Measurements from ENCODE around the gene DNAH6. TPM values are rescaled to one million over a fixed set of nuclear protein-coding genes. Genes with fewer than 3 reads are reported as not detected.
"Not testable (repeated sequence)": the region's sequence is repeated elsewhere in the genome, so short reads cannot be mapped to it uniquely, and the experiment has no call there.

DNAH6 gene
- polyA plus RNA-seq, 3 donors from 2014 or later = 0.07 TPM; not detected in 2

- H3K4me1 Mint-ChIP-seq = no peaks in the 10 kb centered on the region
- H3K9me3 Mint-ChIP-seq = no peaks in the 10 kb centered on the region
- H3K27ac Mint-ChIP-seq = no peak overlapping the region
- no peak overlapping the region for H3K4me3 Mint-ChIP-seq
- H3K36me3 Mint-ChIP-seq = no peaks in the 10 kb centered on the region
- peaks cover 2 to 5% (median 4%) of the 10 kb centered on the region in 3 donors for H3K27me3 Mint-ChIP-seq (ENCODE audit: low read depth in 3 of 3)
- no peak for DNase-seq
These were observed 16.0 kb downstream of the DNAH6 start for GRCh38 chr2:84532291-84532690.

GRCh38 chr2:84534225-84534624 lies 17.9 kb downstream of the DNAH6 start:
- H3K27ac Mint-ChIP-seq = no peak overlapping the region
- H3K27me3 Mint-ChIP-seq (ENCODE audit: low read depth in 3 of 3) = peaks cover 0 to 5% (median 0%) of the 10 kb centered on the region in 3 donors
- no peaks in the 10 kb centered on the region for H3K9me3 Mint-ChIP-seq
- DNase-seq = no peak
- no peak overlapping the region for H3K4me3 Mint-ChIP-seq
- no peaks in the 10 kb centered on the region for H3K36me3 Mint-ChIP-seq
- no peaks in the 10 kb centered on the region for H3K4me1 Mint-ChIP-seq

GRCh38 chr2:84537251-84537650 lies 21.0 kb downstream of the DNAH6 start:
- no peak for DNase-seq
- Mint-ChIP-seq H3K36me3 (peaks cover 0 to 4% (median 0%) of the 10 kb centered on the region in 3 donors), H3K4me1 (no peaks in the 10 kb centered on the region), H3K27ac (no peak overlapping the region), H3K4me3 (no peak overlapping the region), H3K9me3 (no peaks in the 10 kb centered on the region), H3K27me3 (ENCODE audit: low read depth in 3 of 3) (peaks cover 0 to 3% (median 1%) of the 10 kb centered on the region in 3 donors)

- H3K4me1 Mint-ChIP-seq = no peaks in the 10 kb centered on the region
- H3K27me3 Mint-ChIP-seq (ENCODE audit: low read depth in 3 of 3) = peaks cover 0 to 3% (median 1%) of the 10 kb centered on the region in 3 donors
- H3K9me3 Mint-ChIP-seq = no peaks in the 10 kb centered on the region
- no peak for DNase-seq
- no peak overlapping the region for H3K27ac Mint-ChIP-seq
- H3K4me3 Mint-ChIP-seq = no peak overlapping the region
- H3K36me3 Mint-ChIP-seq = peaks cover 0 to 4% (median 0%) of the 10 kb centered on the region in 3 donors
These were observed 23.4 kb downstream of the DNAH6 start for GRCh38 chr2:84539729-84540128.

- Mint-ChIP-seq H3K36me3 (peaks cover 0 to 4% (median 0%) of the 10 kb centered on the region in 3 donors), H3K27me3 (ENCODE audit: low read depth in 3 of 3) (peaks cover 1 to 4% (median 3%) of the 10 kb centered on the region in 3 donors), H3K27ac (no peak overlapping the region), H3K4me3 (no peak overlapping the region), H3K4me1 (no peaks in the 10 kb centered on the region), H3K9me3 (peaks cover 0 to 2% (median 0%) of the 10 kb centered on the region in 6 donors)
- DNase-seq = no peak
These were observed 28.7 kb downstream of the DNAH6 start for GRCh38 chr2:84545005-84545404.

GRCh38 chr2:84546551-84546950 lies 30.3 kb downstream of the DNAH6 start:
- Mint-ChIP-seq H3K27me3 (ENCODE audit: low read depth in 3 of 3) (peaks cover 0 to 3% (median 1%) of the 10 kb centered on the region in 3 donors), H3K4me3 (no peak overlapping the region), H3K27ac (no peak overlapping the region), H3K36me3 (peaks cover 0 to 4% (median 0%) of the 10 kb centered on the region in 3 donors), H3K9me3 (peaks cover 0 to 2% (median 0%) of the 10 kb centered on the region in 6 donors), H3K4me1 (no peaks in the 10 kb centered on the region)
- no peak for DNase-seq

GRCh38 chr2:84548303-84548702 lies 32.0 kb downstream of the DNAH6 start:
- no peak for DNase-seq
- H3K9me3 Mint-ChIP-seq = peaks cover 0 to 2% (median 0%) of the 10 kb centered on the region in 6 donors
- no peak overlapping the region for H3K27ac Mint-ChIP-seq
- no peaks in the 10 kb centered on the region for H3K4me1 Mint-ChIP-seq
- no peaks in the 10 kb centered on the region for H3K36me3 Mint-ChIP-seq
- no peak overlapping the region for H3K4me3 Mint-ChIP-seq
- H3K27me3 Mint-ChIP-seq (ENCODE audit: low read depth in 3 of 3) = peaks cover 0 to 3% (median 1%) of the 10 kb centered on the region in 3 donors

GRCh38 chr2:84550916-84551315 lies 34.6 kb downstream of the DNAH6 start:
- H3K4me1 Mint-ChIP-seq = no peaks in the 10 kb centered on the region
- peaks cover 0 to 2% (median 0%) of the 10 kb centered on the region in 6 donors for H3K9me3 Mint-ChIP-seq
- DNase-seq = no peak

GRCh38 chr2:84551526-84551925 lies 35.2 kb downstream of the DNAH6 start:
- not testable (repeated sequence) for H3K27me3 Mint-ChIP-seq (ENCODE audit: low read depth in 3 of 3); H3K36me3 Mint-ChIP-seq; H3K9me3 Mint-ChIP-seq; H3K4me3 Mint-ChIP-seq; H3K4me1 Mint-ChIP-seq; DNase-seq; H3K27ac Mint-ChIP-seq

More at GRCh38 chr2:84550916-84551315, 34.6 kb downstream of the DNAH6 start:
- peaks cover 0 to 7% (median 4%) of the 10 kb centered on the region in 3 donors for H3K27me3 Mint-ChIP-seq (ENCODE audit: low read depth in 3 of 3)
- H3K36me3 Mint-ChIP-seq = no peaks in the 10 kb centered on the region
- H3K4me3 Mint-ChIP-seq = no peak overlapping the region
- no peak overlapping the region for H3K27ac Mint-ChIP-seq

- H3K4me1 Mint-ChIP-seq = no peaks in the 10 kb centered on the region
- peaks cover 7 to 17% (median 12%) of the 10 kb centered on the region in 6 donors for H3K9me3 Mint-ChIP-seq
- H3K4me3 Mint-ChIP-seq = no peak overlapping the region
- peaks cover 0 to 7% (median 5%) of the 10 kb centered on the region in 3 donors for H3K27me3 Mint-ChIP-seq (ENCODE audit: low read depth in 3 of 3)
- no peak overlapping the region for H3K27ac Mint-ChIP-seq
- no peak for DNase-seq
- peaks cover 6 to 12% (median 6%) of the 10 kb centered on the region in 3 donors for H3K36me3 Mint-ChIP-seq
These were observed 39.9 kb downstream of the DNAH6 start for GRCh38 chr2:84556190-84556589.

GRCh38 chr2:84559838-84560237 lies 43.5 kb downstream of the DNAH6 start:
- H3K27me3 Mint-ChIP-seq (ENCODE audit: low read depth in 3 of 3) = peaks cover 10 to 13% (median 11%) of the 10 kb centered on the region in 3 donors
- H3K36me3 Mint-ChIP-seq = peaks cover 6 to 12% (median 6%) of the 10 kb centered on the region in 3 donors
- H3K27ac Mint-ChIP-seq = no peak overlapping the region
- H3K4me1 Mint-ChIP-seq = no peaks in the 10 kb centered on the region
- H3K4me3 Mint-ChIP-seq = no peak overlapping the region
- peaks cover 7 to 17% (median 12%) of the 10 kb centered on the region in 6 donors for H3K9me3 Mint-ChIP-seq
- DNase-seq = no peak

GRCh38 chr2:84579661-84580060 lies 63.4 kb downstream of the DNAH6 start:
- no peak for DNase-seq
- no peaks in the 10 kb centered on the region for H3K9me3 Mint-ChIP-seq

GRCh38 chr2:84603911-84604310 lies 87.6 kb downstream of the DNAH6 start:
- H3K27ac Mint-ChIP-seq = no peak overlapping the region
- H3K36me3 Mint-ChIP-seq = peaks cover 5 to 24% (median 9%) of the 10 kb centered on the region in 3 donors
- H3K4me3 Mint-ChIP-seq = no peak overlapping the region
- no peak for DNase-seq
- peaks cover 0 to 17% (median 5%) of the 10 kb centered on the region in 3 donors for H3K27me3 Mint-ChIP-seq (ENCODE audit: low read depth in 3 of 3)
- H3K9me3 Mint-ChIP-seq = peaks cover 0 to 14% (median 6%) of the 10 kb centered on the region in 6 donors
- H3K4me1 Mint-ChIP-seq = no peaks in the 10 kb centered on the region

More at GRCh38 chr2:84579661-84580060, 63.4 kb downstream of the DNAH6 start:
- H3K27me3 Mint-ChIP-seq (ENCODE audit: low read depth in 3 of 3) = peaks cover 0 to 8% (median 3%) of the 10 kb centered on the region in 3 donors
- no peaks in the 10 kb centered on the region for H3K4me1 Mint-ChIP-seq
- no peaks in the 10 kb centered on the region for H3K36me3 Mint-ChIP-seq
- H3K4me3 Mint-ChIP-seq = no peak overlapping the region
- no peak overlapping the region for H3K27ac Mint-ChIP-seq

- H3K4me3 Mint-ChIP-seq = no peak overlapping the region
These were observed 96.8 kb downstream of the DNAH6 start for GRCh38 chr2:84613082-84613481.

More at GRCh38 chr2:84613082-84613481, 96.8 kb downstream of the DNAH6 start:
- Mint-ChIP-seq H3K27ac (no peak overlapping the region), H3K4me1 (no peaks in the 10 kb centered on the region), H3K9me3 (peaks cover 0 to 10% (median 5%) of the 10 kb centered on the region in 6 donors), H3K36me3 (peaks cover 2 to 5% (median 3%) of the 10 kb centered on the region in 3 donors), H3K27me3 (ENCODE audit: low read depth in 3 of 3) (peaks cover 1 to 5% (median 2%) of the 10 kb centered on the region in 3 donors)
- DNase-seq = no peak

Data from immature natural killer cell (primary cell).